GM18870 (cell line): Measurements from ENCODE around the gene FLT4.
"Not testable (repeated sequence)": the region's sequence is repeated elsewhere in the genome, so short reads cannot be mapped to it uniquely, and the experiment has no call there.

Experiments used
- ATAC-seq: cut with Tn5 transposase; IDR thresholded peaks from one replicate; pipeline ENCODE4 v1.9.1; 2021; ENCODE audit warnings: moderate library complexity; ENCODE audit not compliant: unreplicated experiment

Gene FLT4

DNA sequence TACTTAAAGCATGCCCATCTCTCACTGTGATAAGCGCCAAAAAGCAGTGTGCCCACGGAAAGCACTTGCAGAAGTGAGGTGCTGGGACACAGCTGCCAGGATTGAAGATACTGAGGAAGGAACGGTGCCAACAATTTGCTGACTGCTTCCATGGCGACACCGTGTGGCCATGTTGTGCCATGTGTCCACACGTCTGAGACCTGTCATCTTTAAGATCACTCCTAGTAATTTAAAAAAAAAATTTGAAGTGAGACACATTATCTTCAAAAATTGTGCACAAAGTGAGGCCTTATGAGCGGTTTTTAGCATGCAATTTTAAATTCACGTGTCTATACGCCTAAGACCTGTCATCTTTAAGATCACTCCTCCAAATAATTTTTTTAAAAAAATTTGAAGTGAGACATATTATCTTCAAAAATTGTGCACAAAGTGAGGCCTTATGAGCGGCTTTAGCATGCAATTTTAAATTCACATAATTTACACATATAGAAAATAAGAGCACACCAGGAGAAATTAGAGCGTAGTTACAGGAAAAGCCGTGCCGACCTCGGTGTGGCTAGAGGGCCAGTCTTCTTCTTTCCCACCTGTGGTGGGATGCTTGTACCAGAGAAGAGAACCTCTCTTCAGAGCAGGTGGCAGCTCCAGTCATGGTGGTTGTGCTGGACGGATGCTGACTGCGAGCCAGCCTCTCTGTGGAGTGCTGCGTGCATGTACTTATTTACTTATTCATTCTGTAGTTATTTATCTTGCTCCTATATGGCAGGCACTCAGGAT is 21.4 kb upstream of the FLT4 start:
- no peak for ATAC-seq

DNA sequence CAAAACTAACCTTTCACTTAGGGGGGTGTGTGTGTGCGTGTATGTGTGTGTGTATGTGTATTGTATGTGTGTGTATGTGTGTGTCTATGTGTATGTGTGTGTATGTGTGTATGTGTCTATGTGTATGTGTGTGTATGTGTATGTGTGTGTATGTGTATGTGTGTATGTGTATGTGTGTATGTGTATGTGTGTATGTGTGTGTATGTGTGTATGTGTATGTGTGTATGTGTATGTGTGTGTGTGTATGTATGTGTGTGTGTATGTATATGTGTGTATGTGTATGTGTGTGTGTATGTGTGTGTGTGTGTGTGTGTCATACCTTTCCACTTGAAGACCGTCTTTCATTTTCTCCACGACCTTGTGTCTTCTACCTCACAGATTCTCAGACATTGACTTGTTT is 20.8 kb upstream of the FLT4 start:
- ATAC-seq = no peak

DNA sequence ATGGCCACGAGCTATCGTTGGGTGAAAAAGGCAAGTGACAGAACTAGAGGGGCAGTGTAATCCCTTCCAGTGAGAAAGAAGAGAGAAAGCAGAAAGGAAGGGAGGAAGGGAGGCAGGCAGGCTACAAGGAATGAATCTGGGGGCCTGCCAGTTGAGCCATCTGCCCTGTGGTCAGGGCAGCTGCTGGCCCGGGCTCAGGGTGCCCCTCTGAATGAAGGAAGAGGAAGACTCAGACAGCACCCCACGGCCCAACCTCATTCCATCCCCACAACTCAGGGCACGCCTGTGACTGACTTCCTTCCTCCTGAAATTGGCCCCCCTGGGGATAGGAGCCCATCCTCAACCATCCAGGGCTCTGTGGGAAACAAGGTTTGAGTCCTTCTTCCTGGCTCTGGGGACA is 20.3 kb upstream of the FLT4 start:
- ATAC-seq = no peak

DNA sequence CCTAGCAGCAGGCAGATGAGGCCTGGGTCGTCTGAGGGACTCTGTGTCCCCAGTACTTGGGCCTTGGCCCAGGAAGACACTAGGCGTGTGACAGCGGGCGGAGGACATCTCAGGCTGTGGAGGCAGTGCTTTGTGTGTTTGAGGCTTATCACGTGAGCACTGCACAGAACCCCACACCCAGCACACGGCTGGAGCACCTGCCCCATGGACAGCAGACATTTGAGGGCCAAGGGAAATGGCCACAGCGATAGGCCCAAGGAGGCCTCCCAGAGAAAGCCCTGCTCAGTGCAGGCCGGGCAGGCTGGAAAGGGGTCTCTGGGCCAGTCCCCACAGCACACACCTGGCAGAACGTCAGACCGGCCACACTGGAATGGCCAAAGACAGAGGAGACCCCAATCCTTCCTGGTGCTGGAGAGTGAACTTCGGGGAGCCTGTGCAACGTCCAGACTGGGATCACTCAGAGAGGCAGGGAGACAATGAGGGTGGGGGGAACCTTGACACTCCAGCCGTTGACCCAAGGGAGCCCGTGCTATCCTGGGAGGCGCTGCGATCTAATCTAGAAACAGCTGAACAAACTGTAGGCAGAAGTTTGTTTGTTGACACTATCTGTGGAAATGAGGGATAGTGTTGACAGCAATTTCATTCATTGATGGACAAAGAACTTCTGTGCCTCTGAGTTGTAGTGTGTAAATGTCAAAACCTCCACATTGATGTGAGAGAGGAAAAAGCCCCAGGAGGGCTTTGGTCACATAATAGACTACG is 19.6 kb upstream of the FLT4 start:
- no peak for ATAC-seq

DNA sequence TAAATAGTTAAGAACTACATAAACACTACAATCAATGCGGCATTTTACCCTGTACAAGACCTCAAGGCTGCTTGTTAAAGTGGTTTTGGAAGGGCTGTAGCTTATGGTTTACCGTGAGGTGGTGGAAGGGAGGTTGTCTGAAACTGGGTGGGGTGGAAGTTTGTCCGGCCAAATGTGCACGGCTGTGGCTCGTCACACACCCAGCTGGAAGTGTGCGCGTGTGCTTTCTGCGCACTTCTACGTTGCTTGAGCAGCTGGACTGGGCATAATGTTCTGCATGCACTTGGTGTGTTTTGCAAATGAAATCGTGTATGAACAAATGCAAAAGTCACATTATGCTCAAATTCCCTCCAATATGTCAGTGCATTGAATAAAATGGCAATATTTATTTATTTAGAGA is 17.4 kb upstream of the FLT4 start:
- ATAC-seq = no peak

DNA sequence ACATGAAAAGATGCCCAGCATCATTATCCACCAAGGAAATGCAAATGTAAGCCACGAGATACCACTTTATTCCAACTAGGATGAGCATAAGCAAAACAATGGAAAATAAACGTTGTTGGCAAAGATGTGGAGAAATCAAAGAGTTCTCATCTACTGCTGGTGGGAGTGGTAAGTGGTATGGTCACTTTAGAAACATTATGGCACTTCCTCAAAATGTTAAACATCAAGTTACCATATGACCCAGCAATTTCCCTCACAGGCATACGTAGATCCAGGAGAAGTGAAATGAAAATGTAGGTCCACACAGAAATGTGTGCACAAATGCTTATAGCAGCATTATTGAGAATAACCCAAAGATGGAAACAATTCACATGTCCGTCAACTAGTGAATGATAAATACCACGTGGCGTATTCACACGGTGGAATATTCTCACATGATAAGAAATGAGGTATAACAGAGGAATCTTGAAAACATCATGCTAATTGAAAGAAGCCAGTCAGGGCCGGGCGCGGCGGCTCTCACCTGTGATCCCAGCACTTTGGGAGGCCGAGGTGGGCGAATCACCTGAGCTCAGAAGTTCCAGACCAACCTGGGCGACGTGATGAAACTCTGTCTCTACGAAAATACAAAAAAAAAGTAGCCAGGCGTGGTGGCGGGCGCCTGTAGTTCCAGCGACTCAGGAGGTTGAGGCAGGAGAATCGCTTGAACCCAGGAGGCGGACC is 16.4 kb upstream of the FLT4 start:
- ATAC-seq = no peak

DNA sequence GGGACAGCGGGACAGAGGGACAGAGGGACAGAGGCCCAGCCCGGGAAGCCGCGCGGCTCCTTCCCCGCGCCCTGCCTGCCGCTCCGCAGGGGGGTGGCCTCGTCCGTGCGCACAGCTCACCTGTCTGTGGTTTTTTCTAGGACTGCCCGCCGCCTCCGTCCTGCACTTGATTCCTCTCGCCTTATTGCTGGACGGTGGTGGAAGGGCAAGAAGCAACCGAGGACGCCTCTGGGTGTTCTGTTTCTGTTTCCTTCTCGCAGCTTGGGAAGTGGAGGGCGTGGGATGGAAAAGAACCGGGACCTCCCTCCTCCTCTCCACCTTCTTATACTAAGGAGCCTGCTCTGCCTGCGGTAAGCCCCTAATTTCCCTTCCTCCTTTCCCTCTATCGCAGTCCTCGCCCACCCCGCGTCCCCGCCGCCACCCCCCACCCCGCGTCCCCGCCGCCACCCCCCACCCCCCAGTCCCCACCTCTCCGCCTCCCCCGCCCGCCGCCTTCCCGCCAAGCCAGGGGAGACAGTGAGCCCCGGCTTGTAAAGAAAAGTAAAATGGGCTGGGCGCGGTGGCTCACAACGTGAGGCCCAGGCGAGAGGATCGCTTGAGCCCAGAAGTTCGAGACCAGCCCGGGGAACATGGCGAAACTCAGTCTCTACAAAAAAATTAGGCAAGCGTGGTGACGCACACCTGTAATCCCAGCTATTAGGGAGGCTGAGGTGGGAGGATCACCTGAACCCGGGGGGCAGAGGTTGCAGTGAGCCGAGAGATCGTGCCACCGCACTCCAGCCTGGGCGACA is 9.6 kb upstream of the FLT4 start:
- no peak for ATAC-seq

DNA sequence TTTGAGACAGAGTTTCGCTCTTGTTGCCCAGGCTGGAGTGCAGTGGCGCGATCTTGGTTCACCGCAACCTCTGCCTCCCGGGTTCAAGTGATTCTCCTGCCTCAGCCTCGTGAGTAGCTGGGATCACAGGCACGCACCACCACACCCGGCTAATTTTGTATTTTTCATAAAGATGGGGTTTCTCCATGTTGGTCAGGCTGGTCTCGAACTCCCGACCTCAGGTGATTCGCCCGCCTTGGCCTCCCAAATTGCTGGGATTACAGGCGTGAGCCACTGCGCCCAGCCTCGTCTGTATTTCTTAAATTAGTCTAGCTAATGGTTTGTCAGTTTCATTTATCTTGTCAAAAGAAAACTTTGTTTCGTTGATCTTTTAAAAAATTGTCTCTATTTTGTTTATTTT is 5.8 kb upstream of the FLT4 start:
- ATAC-seq = not testable (repeated sequence)

DNA sequence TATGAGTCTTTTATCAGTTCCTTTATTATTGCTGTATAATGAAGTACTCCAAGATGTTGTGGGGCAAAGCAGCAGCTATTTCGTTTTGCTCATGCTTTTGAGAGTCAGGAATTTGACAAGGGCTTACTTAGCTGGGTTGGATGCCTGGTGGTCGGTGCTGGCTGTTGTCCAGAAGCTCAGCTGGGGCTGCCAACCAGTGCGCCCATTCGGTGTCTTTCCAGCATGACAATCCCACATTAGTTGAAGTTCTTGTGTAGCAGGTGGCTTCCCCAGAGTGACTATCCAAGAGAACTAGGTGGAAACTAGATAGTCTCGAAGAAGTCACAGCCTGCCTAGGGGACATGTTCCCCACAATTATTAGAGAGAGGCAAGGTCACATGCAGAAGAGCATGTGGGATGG is 3.4 kb upstream of the FLT4 start:
- no peak for ATAC-seq

DNA sequence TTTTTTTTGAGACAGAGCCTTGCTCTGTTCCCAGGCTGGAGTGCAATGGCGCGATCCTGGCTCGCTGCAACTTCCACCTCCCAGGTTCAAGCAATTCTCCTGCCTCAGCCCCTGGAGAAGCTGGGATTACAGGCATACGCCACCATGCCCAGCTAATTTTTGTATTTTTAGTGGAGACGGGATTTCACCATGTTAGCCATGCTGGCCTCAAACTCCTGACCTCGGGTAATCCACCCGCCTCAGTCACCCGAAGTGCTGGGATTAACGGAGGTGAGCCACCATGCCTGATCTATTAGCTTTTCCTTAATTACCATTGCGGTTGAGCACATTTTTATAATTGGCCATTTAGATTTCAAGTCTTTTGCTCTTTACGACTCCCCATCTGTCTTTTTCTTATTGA is 2.9 kb upstream of the FLT4 start:
- ATAC-seq = no peak

DNA sequence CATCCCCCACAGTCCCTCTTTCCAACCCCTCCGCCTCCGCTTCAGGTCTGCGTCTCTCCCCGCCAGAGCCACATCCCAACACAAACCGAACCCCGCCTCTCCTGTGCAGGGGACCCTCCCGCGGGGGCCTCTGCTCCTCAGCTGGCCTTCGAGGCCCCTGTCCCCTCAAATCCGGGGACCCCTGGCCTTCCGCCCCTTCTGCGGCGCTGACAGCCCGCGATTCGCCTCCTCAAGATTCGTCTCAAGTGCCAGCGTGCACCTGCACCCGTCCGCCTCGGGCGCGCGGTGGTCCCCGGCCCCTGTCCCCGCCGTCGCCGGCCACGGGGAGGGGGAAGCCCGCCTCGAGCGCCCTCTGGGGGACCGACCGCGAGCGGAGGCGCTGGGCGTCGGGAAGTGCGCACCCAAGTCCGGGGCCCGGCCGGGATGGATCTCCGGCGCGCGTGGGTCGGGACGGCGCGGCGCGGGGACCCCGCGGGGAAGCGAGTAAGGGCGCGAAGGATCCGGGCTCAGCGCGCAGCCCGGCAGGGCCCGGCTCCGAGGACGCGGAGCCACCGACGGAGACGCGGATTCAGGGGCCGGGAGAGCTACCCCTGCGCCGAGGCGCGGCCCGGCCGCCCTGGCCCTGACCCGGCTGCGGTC is 623 bp downstream of the FLT4 start:
- no peak for ATAC-seq

DNA sequence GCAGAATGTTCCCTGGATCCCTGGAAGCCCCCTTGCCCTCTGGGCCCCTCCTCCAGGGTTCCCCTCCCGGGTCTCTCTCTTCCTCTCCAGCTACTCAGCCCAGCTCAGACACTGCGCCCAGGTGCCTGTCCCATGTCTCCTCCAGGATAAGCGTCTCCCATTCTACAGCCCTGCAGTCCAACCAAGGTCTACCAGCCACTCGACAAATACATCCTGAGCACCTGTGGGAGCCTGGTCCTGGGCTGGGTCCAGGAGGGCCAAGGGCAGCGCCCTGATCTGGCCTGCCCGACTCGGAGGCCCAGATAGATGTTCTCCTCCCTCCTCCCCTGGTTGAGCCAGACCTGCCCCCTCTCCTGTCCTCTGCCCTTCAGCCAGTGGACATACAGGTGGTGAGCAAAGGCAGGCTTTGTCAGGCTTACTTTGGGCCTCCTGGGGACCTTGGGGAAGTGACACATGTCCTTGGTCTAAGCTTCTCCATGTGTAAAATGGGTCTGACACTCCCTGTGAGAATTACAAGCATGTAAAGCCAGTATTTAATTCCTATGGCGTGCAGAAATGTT is 1.4 kb downstream of the FLT4 start:
- ATAC-seq = no peak

DNA sequence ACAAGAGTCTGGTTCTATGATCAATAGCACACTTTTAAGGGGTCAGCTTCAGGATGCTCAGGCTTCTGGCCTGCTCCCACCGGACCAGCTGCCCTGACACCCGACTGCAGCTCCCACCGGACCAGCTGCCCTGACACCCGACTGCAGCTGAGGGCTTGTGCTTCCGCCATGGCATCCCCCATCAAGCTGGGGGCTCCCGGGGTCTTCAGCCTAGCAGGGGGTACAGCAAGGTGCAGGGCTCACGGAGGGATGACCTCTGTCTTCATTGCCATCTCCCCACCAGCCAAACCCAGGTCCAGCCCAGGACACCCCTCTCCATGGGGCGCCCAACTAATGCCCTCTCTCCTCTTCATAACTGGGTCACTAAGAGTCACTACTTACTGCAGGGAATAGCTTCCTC is 1.9 kb downstream of the FLT4 start:
- ATAC-seq = no peak

DNA sequence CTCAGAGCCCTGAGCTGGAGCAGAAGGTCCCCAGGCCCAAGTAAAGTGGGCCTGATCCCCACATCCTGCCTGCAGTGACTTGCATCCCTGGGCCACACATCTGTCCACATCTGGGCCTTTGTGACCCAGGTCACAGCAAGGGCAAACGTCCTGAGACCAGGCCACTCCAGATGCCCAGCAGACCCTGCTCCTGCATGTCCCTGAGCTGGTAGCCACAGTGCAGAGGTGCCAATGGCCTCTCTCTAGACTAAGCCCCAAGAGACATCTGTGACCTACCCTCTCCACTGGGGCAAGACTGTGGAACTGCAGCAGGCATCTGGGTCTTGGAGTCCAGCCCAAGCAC is 2.5 kb downstream of the FLT4 start:
- no peak for ATAC-seq

DNA sequence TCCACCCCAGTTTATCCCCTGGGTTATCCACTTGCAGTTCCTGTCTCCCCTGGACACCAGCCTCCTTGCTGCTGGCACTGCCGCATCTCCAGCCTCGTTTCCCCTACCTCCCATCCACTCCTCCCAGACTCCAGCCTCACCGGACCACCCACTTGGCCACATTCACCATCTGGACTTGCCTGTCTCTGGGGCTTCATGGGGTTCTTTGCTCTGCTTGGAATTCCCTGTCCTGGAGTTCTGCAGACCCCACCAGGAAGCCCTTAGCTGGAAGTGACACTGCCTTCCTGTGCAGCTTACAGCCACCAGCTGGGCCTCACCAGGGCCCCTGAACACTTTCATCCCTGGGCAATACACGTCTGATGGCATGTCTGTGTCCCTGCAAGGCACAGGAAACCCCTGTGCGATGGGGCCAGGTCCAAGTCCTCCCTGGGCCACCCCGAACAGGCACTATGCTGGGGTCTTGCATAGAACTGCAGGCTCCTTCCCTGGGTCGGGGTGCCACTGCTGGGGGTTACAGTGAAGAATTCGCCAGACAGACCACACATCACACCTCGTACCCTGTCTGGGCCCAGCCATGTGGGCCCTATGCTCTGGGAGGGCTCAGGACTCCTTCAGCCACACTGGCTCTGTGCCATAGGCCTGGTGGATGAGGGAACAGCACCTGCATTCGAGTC is 3.0 kb downstream of the FLT4 start:
- ATAC-seq = no peak

DNA sequence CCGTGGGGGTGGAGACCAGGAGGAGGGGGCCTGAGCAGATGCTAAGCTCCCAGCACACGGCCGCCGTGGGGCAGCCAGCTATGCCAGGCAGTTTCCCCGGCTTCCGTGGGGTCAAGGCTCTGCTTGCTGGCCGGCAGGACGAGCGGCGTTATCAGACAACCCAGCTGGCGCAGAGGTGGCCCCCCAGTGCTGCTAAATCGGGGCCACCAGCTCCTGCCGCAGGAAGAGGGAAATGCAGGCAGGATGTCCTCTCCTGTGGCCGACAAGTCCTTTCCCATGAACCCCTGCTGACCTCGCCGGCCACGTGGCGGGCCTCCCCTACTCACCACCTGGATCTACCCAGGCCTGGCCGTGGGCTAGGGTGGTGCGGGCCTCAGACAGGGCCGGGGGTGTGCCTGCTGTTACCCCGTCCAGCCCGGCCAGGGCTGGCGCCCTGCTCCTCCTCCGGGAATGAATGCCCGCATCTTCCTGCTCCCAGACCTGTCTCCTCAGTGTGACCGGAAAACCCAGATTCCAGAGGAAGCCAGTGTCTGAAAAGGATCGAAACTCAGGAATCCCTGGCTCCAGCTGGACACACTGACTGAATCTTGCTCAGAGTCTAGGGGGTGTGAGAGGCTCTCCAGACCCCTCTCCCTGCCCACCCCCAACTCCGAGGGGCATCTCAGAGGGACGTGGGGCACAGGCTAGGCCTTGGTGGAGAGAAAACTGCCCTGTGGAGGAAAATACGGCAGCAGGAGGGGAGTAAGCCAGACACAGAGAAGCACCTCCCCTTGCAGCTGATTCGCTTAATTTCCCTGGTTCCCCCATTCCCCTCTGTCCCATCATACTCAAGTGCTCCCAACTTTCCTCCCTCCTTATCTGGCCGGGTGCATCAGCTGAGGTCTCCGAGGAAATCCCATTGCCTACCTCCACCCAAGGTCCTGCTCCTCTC is 3.9 kb downstream of the FLT4 start:
- no peak for ATAC-seq

DNA sequence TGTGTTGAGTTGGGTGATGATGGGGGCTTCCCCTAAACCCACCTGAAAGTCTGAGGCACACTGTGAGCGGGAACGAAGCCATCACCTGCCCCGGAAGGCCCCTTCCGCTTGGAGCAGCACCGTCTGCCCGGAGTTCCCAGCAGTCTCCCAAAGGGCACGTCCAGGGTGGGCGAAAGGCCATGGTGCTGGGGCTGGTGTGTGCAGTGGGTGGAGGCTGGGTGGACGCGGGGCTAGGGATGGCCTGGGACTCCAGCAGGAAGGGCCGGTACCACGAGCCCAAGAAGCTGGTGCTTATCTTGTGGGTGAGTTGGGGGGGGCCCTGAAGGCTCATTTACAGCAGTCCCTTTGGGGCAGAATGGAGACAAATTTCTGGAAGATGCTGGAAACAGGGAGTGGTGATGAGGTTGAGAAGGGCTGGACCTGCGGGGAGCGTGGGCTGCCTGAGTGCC is 4.6 kb downstream of the FLT4 start:
- ATAC-seq = no peak

DNA sequence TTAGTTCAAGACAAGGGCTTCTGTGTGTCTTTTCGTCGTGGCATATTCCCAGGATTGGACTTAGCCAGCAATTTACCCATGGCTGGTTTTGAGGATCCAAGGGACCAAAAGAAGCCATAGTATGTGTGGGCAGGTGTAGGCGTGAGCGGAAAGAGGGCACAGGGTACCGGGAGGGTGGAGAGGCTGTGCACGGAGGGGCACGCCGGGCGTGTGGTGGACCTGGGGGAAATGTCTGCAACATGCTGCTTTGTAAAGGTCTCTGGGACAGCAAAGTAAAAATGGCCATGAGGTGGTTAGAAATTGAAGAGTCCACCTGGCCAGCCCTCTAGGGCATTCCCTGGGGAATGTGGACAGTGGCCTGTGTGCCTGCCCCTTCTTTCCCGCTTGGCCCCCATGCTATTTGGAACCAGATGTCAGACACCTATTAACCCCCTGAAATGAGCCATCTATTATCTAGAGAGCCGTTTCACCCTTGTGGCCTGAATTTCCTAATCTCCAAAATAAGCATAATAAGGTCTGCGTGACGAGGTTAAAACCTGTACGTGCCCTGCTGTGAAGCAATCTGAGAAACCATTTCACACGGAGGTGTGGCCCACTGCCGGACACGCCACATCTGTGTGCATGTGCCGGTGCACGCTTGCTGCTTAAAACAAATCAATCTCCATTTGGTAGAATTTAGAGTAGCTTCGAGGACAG is 5.1 kb downstream of the FLT4 start:
- no peak for ATAC-seq
